Uterus (tissue), 2 donors: Measurements from ENCODE around the gene NTRK3.

ENCODE experiments used
- POLR2A ChIP-seq, 2 donors: fragments of 450-650 bp; IDR thresholded peaks; one replicate each; pipeline ENCODE4 v1.6.1; 2016; ENCODE audit warnings: antibody characterized with exemption in 2 of 2, mild to moderate bottlenecking in 1 of 2, moderate library complexity in 1 of 2
- TF ChIP-seq, protein P1 (sequence below), 4 experiments: fragments of 200-600 bp in 2 of 4; fragments of 450-650 bp in 2 of 4; sonication (generic) in 2 of 4; IDR thresholded peaks; one replicate each; pipeline ENCODE4 v1.5.1; 2016 to 2019; ENCODE audit warnings: antibody characterized with exemption in 4 of 4, mild to moderate bottlenecking in 2 of 4, moderate library complexity in 1 of 4

DNA sequence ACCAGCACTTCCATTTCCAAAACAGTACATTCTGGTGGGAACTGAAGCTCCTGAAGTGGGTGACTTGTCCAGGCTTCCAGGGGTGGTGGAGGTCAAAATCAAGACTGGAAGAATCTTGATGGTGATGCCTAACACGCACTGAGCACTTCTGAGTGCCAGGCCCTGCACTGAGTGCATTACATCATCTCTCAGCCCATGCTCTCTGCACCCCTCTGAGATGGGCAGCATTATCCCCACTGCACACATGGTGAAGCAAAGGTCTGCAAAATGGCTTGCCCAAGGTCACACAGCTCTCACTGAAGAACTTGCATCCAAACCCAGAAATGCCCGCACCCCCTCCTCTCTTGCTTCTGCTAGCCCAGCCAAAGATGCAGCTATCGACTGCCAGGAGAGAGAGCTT lies 36.9 kb downstream of the NTRK3 start:
- TF ChIP-seq, protein P1, sequence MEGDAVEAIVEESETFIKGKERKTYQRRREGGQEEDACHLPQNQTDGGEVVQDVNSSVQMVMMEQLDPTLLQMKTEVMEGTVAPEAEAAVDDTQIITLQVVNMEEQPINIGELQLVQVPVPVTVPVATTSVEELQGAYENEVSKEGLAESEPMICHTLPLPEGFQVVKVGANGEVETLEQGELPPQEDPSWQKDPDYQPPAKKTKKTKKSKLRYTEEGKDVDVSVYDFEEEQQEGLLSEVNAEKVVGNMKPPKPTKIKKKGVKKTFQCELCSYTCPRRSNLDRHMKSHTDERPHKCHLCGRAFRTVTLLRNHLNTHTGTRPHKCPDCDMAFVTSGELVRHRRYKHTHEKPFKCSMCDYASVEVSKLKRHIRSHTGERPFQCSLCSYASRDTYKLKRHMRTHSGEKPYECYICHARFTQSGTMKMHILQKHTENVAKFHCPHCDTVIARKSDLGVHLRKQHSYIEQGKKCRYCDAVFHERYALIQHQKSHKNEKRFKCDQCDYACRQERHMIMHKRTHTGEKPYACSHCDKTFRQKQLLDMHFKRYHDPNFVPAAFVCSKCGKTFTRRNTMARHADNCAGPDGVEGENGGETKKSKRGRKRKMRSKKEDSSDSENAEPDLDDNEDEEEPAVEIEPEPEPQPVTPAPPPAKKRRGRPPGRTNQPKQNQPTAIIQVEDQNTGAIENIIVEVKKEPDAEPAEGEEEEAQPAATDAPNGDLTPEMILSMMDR (IDR thresholded peaks at IDR 0.05), result no peak
- TF ChIP-seq POLR2A (IDR thresholded peaks at IDR 0.05), result no peak
